ENCODE data around the gene MAB21L3.
"Not testable (repeated sequence)": the region's sequence is repeated elsewhere in the genome, so short reads cannot be mapped to it uniquely, and the experiment has no call there.

The MAB21L3 gene

GRCh38 chr1:116133696-116134475 lies 22.7 kb downstream of the MAB21L3 start:
- no peak for DNase-seq (ENCODE audit: low read depth, low spot score)

GRCh38 chr1:116134476-116134773 lies 23.2 kb downstream of the MAB21L3 start:
- DNase-seq (ENCODE audit: low read depth, low spot score), result no peak
- Histone ChIP-seq H3K9me3 (ENCODE audit: low read depth, low read length) (peaks cover 3% of the 10 kb centered on the region; the same call in 1 of the 2 replicates), H3K27ac (no peak overlapping the region), H3K36me3 (ENCODE audit: insufficient read depth, low read length) (peaks cover 47% of the 10 kb centered on the region), H3K4me3 (no peak overlapping the region), H3K9ac (ENCODE audit: insufficient read length) (no peak overlapping the region)
- TF ChIP-seq POLR2AphosphoS5 (IDR thresholded peaks at IDR 0.05; ENCODE audit: borderline replicate concordance, low read depth, low read length) (no peak), EZH2 (IDR thresholded peaks at IDR 0.05) (no peak), FOXP2 (optimal IDR thresholded peaks at IDR 0.05; ENCODE audit: control extremely low read depth, extremely low read length, insufficient read depth) (no peak)

More at GRCh38 chr1:116133696-116134475, 22.7 kb downstream of the MAB21L3 start:
- H3K36me3 ChIP-seq (ENCODE audit: insufficient read depth, low read length), result peaks cover 52% of the 10 kb centered on the region
- H3K9me3 ChIP-seq (ENCODE audit: low read depth, low read length), result peaks cover 3% of the 10 kb centered on the region; the same call in 1 of the 2 replicates
- H3K27ac ChIP-seq, result no peak overlapping the region
- no peak overlapping the region for H3K4me3 ChIP-seq
- TF ChIP-seq POLR2AphosphoS5 (IDR thresholded peaks at IDR 0.05; ENCODE audit: borderline replicate concordance, low read depth, low read length) (no peak), FOXP2 (optimal IDR thresholded peaks at IDR 0.05; ENCODE audit: control extremely low read depth, extremely low read length, insufficient read depth) (no peak)
- no peak overlapping the region for H3K9ac ChIP-seq (ENCODE audit: insufficient read length)

GRCh38 chr1:116138277-116138792 lies 27.1 kb downstream of the MAB21L3 start:
- Histone ChIP-seq H3K9ac (ENCODE audit: insufficient read length) (no peak overlapping the region), H3K36me3 (ENCODE audit: insufficient read depth, low read length) (peaks cover 15% of the 10 kb centered on the region), H3K9me3 (ENCODE audit: low read depth, low read length) (peaks cover 3% of the 10 kb centered on the region), H3K4me3 (no peak overlapping the region), H3K27ac (peak overlapping the region; percentile 85)
- TF ChIP-seq POLR2AphosphoS5 (IDR thresholded peaks at IDR 0.05; ENCODE audit: borderline replicate concordance, low read depth, low read length) (no peak), EZH2 (IDR thresholded peaks at IDR 0.05) (no peak), FOXP2 (optimal IDR thresholded peaks at IDR 0.05; ENCODE audit: control extremely low read depth, extremely low read length, insufficient read depth) (no peak)
- no peak for DNase-seq (ENCODE audit: low read depth, low spot score)

- H3K9ac ChIP-seq (ENCODE audit: insufficient read length), result peak overlapping the region; percentile 38
- peak overlapping the region; percentile 81 for H3K27ac ChIP-seq
- no peak for DNase-seq (ENCODE audit: low read depth, low spot score)
- H3K4me3 ChIP-seq, result no peak overlapping the region
- H3K9me3 ChIP-seq (ENCODE audit: low read depth, low read length), result peaks cover 2% of the 10 kb centered on the region; the same call in 1 of the 2 replicates
- peaks cover 2% of the 10 kb centered on the region for H3K36me3 ChIP-seq (ENCODE audit: insufficient read depth, low read length)
- TF ChIP-seq EZH2 (IDR thresholded peaks at IDR 0.05) (no peak), POLR2AphosphoS5 (IDR thresholded peaks at IDR 0.05; ENCODE audit: borderline replicate concordance, low read depth, low read length) (no peak), FOXP2 (optimal IDR thresholded peaks at IDR 0.05; ENCODE audit: control extremely low read depth, extremely low read length, insufficient read depth) (no peak)
Observed at GRCh38 chr1:116139592-116140134, 28.5 kb downstream of the MAB21L3 start.

GRCh38 chr1:116144151-116144550 lies 33.0 kb downstream of the MAB21L3 start:
- H3K36me3 ChIP-seq (ENCODE audit: insufficient read depth, low read length), result peaks cover 5% of the 10 kb centered on the region; the same call in 1 of the 2 replicates
- H3K9ac ChIP-seq (ENCODE audit: insufficient read length), result no peak overlapping the region
- TF ChIP-seq FOXP2 (optimal IDR thresholded peaks at IDR 0.05; ENCODE audit: control extremely low read depth, extremely low read length, insufficient read depth), result no peak
- TF ChIP-seq EZH2 (IDR thresholded peaks at IDR 0.05), result no peak
- no peak for TF ChIP-seq POLR2AphosphoS5 (IDR thresholded peaks at IDR 0.05; ENCODE audit: borderline replicate concordance, low read depth, low read length)
- H3K27ac ChIP-seq, result no peak overlapping the region
- no peak for DNase-seq (ENCODE audit: low read depth, low spot score)
- peaks cover 8% of the 10 kb centered on the region; the same call in 1 of the 2 replicates for H3K9me3 ChIP-seq (ENCODE audit: low read depth, low read length)
- H3K4me3 ChIP-seq, result no peak overlapping the region

- not testable (repeated sequence) for H3K4me3 ChIP-seq; DNase-seq (ENCODE audit: low read depth, low spot score); H3K27ac ChIP-seq; H3K36me3 ChIP-seq (ENCODE audit: insufficient read depth, low read length); H3K9me3 ChIP-seq (ENCODE audit: low read depth, low read length); H3K9ac ChIP-seq (ENCODE audit: insufficient read length)
Observed at GRCh38 chr1:116146447-116147113, 35.4 kb downstream of the MAB21L3 start.

- H3K4me3 ChIP-seq, result no peak overlapping the region
- H3K36me3 ChIP-seq (ENCODE audit: insufficient read depth, low read length), result peaks cover 5% of the 10 kb centered on the region; the same call in 1 of the 2 replicates
- TF ChIP-seq FOXP2 (optimal IDR thresholded peaks at IDR 0.05; ENCODE audit: control extremely low read depth, extremely low read length, insufficient read depth) (no peak), POLR2AphosphoS5 (IDR thresholded peaks at IDR 0.05; ENCODE audit: borderline replicate concordance, low read depth, low read length) (no peak), EZH2 (IDR thresholded peaks at IDR 0.05) (no peak)
- peaks cover 8% of the 10 kb centered on the region; the same call in 1 of the 2 replicates for H3K9me3 ChIP-seq (ENCODE audit: low read depth, low read length)
- DNase-seq (ENCODE audit: low read depth, low spot score), result no peak
- no peak overlapping the region for H3K27ac ChIP-seq
- H3K9ac ChIP-seq (ENCODE audit: insufficient read length), result no peak overlapping the region
Observed at GRCh38 chr1:116147114-116147510, 35.9 kb downstream of the MAB21L3 start.

GRCh38 chr1:116147972-116148371 lies 36.8 kb downstream of the MAB21L3 start:
- H3K9me3 ChIP-seq (ENCODE audit: low read depth, low read length), result peaks cover 8% of the 10 kb centered on the region; the same call in 1 of the 2 replicates
- 0 out of 2 replicates have a peak overlapping the region, but pooled peaks have one; percentile 10 for H3K27ac ChIP-seq
- H3K36me3 ChIP-seq (ENCODE audit: insufficient read depth, low read length), result peaks cover 5% of the 10 kb centered on the region; the same call in 1 of the 2 replicates
- no peak overlapping the region for H3K9ac ChIP-seq (ENCODE audit: insufficient read length)
- no peak for DNase-seq (ENCODE audit: low read depth, low spot score)
- TF ChIP-seq POLR2AphosphoS5 (IDR thresholded peaks at IDR 0.05; ENCODE audit: borderline replicate concordance, low read depth, low read length), result no peak
- H3K4me3 ChIP-seq, result no peak overlapping the region
